Measurements from ENCODE around the gene KLKB1.

DNA sequence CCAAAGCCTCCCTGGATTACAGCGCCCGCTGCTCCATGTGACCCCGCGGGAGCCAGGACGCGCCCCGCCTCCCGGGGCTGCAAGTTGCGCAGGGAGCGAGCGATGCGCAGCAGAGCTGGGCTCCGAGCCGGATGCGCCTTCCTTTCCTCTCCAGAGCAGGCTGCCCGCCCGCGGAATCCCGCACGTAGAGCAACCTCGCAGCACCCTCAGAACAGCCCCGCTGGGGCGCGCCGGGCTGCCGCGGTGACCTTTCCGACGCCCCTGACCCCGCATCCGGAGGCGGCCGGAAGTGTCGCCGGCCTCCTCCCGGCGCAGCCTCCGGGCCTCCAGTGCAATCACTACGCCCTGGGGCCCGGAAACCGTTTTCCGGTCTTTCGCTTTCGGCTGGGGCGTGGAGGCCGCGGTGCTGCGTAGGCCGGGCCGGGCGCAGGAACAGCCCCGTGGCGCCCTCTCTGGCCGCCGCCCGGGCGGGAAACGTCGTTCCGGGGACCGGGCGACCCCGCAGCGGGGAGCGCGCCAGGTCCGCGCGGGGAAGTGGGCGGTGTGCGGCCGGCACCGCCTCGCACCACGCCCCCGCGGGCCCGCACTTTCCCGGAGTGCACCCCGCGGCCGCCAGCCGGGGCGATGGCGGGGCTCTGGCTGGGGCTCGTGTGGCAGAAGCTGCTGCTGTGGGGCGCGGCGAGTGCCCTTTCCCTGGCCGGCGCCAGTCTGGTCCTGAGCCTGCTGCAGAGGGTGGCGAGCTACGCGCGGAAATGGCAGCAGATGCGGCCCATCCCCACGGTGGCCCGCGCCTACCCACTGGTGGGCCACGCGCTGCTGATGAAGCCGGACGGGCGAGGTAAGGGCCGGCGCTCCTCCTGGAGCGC, 35.9 kb upstream of the KLKB1 start, which contains the start of gene CYP4V2:
- TF ChIP-seq, protein P1, sequence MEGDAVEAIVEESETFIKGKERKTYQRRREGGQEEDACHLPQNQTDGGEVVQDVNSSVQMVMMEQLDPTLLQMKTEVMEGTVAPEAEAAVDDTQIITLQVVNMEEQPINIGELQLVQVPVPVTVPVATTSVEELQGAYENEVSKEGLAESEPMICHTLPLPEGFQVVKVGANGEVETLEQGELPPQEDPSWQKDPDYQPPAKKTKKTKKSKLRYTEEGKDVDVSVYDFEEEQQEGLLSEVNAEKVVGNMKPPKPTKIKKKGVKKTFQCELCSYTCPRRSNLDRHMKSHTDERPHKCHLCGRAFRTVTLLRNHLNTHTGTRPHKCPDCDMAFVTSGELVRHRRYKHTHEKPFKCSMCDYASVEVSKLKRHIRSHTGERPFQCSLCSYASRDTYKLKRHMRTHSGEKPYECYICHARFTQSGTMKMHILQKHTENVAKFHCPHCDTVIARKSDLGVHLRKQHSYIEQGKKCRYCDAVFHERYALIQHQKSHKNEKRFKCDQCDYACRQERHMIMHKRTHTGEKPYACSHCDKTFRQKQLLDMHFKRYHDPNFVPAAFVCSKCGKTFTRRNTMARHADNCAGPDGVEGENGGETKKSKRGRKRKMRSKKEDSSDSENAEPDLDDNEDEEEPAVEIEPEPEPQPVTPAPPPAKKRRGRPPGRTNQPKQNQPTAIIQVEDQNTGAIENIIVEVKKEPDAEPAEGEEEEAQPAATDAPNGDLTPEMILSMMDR (IDR thresholded peaks at IDR 0.05) = peak in 1 of 4 experiments; percentile 6
- peak; percentile 46 to 67 for TF ChIP-seq POLR2A (IDR thresholded peaks at IDR 0.05)
- TF ChIP-seq EP300 (IDR thresholded peaks at IDR 0.05) = peak in 1 of 4 donors; percentile 4
- peak; percentile 54 to 91 (median 71) for TF ChIP-seq POLR2AphosphoS5 (IDR thresholded peaks at IDR 0.05)
